HepG2 (cell line): ENCODE data around the gene KIAA1755. TPM values are rescaled to one million over a fixed set of nuclear protein-coding genes. Genes with fewer than 3 reads are reported as not detected.

Source experiments
- ATAC-seq: fragments of 200-7000 bp; cut with Tn5 transposase; 3 replicates; pipeline ENCODE4 v1.9.1; 2020; ENCODE audit warnings: mild to moderate bottlenecking, moderate library complexity
- BruUV-seq: library from RNA; stranded (reverse); fragments of 400-500 nt; replicated peaks from 2 replicates; lab custom pipeline; 2021; lab: Mats Ljungman, UMichigan
- CTCF ChIA-PET: fragments of 300-600 bp; formaldehyde crosslinking; extraction: SDS; loops from one replicate; lab custom pipeline; 2021; ENCODE audit warnings: low total read pairs, inconsistent platforms, low intra/inter-chr PET ratio; lab: Yijun Ruan, JAX
- POLR2A ChIA-PET: fragments of 350-600 bp; sonication (Branson Sonifier 250); formaldehyde crosslinking; loops from one replicate; lab custom pipeline; 2020; ENCODE audit warnings: antibody characterized with exemption, inconsistent platforms; lab: Yijun Ruan, JAX
- DNase-seq: peaks from one replicate; pipeline ENCODE4 v3.0.0-alpha.2; 2015; ENCODE audit warnings: low spot score
- FAIRE-seq: peaks from 3 replicates; lab custom pipeline; 2011; peaks lifted over from hg19 to GRCh38; lab: Jason Lieb, UNC
- H2AFZ ChIP-seq: one replicate; pipeline ENCODE4 v1.6.1; 2011; ENCODE audit warnings: low read length, inconsistent platforms
- H3K27ac ChIP-seq: fragments of 300-600 bp; 3 replicates; pipeline ENCODE4 v1.8.0; 2011; ENCODE audit warnings: mixed run types, mild to moderate bottlenecking, mixed read lengths, low read length, inconsistent platforms; ENCODE audit not compliant: insufficient read depth; ENCODE audit errors: extremely low read length
- H3K27me3 ChIP-seq, 2 experiments: fragments of 200-600 bp in 1 of 2; 2 replicates in 1 of 2; 3 replicates in 1 of 2; pipeline versions ENCODE4 v1.6.0 to v1.8.0; 2011; ENCODE audit warnings: low read length in 2 of 2, mild to moderate bottlenecking in 2 of 2, moderate library complexity in 2 of 2, inconsistent platforms in 1 of 2; ENCODE audit not compliant: insufficient read depth in 2 of 2, control insufficient read depth in 1 of 2
- H3K36me3 ChIP-seq, 2 experiments: fragments of 200-600 bp in 1 of 2; replicated peaks in 1 of 2; 2 replicates in 1 of 2; 3 replicates in 1 of 2; pipeline versions ENCODE4 v1.5.1 to v1.8.0; 2011; ENCODE audit warnings: low read length in 2 of 2, inconsistent platforms in 1 of 2; ENCODE audit not compliant: insufficient read depth in 2 of 2, control insufficient read depth in 1 of 2
- H3K4me1 ChIP-seq: 2 replicates; pipeline ENCODE4 v1.5.1; 2012; ENCODE audit warnings: low read length, inconsistent platforms; ENCODE audit not compliant: insufficient read depth
- H3K4me2 ChIP-seq: 2 replicates; pipeline ENCODE4 v1.6.0; 2011; ENCODE audit warnings: low read depth, low read length, inconsistent platforms
- H3K4me3 ChIP-seq, 3 experiments: fragments of 200-600 bp in 1 of 3; sonication (generic), shearing (Covaris generic) in 1 of 3; replicated peaks in 1 of 3; 2 replicates each; pipeline ENCODE4 v1.5.1; 2011 to 2016; ENCODE audit warnings: low read length in 3 of 3, inconsistent platforms in 2 of 3, low read depth in 2 of 3, mild to moderate bottlenecking in 2 of 3, control low read depth in 1 of 3, mixed read lengths in 1 of 3; ENCODE audit not compliant: insufficient read depth in 1 of 3
- H3K79me2 ChIP-seq: one replicate; pipeline ENCODE4 v1.6.1; 2011; ENCODE audit warnings: low read length, inconsistent platforms; ENCODE audit not compliant: insufficient read depth
- H3K9ac ChIP-seq: 2 replicates; pipeline ENCODE4 v1.6.0; 2011; ENCODE audit warnings: mild to moderate bottlenecking, low read depth, low read length, inconsistent platforms; ENCODE audit not compliant: insufficient read depth
- H3K9me3 ChIP-seq: 2 replicates; pipeline ENCODE4 v1.5.1; 2012; ENCODE audit warnings: mild to moderate bottlenecking, low read length
- H4K20me1 ChIP-seq: 2 replicates; pipeline ENCODE4 v1.6.0; 2011; ENCODE audit warnings: inconsistent platforms, mild to moderate bottlenecking, low read length, moderate library complexity; ENCODE audit not compliant: insufficient read depth
- ADNP ChIP-seq: sonication (generic); formaldehyde crosslinking; IDR thresholded peaks from 2 replicates; pipeline ENCODE4 v1.4.0; 2020; ENCODE audit warnings: missing genetic modification reagents
- BCL6 ChIP-seq: IDR thresholded peaks from 2 replicates; pipeline ENCODE4 v1.6.1; 2016; ENCODE audit warnings: missing genetic modification reagents, missing compliant biosample characterization
- DMAP1 ChIP-seq: IDR thresholded peaks from 2 replicates; pipeline ENCODE4 v1.6.1; 2016
- DPF2 ChIP-seq: sonication (generic); formaldehyde crosslinking; IDR thresholded peaks from 2 replicates; pipeline ENCODE4 v1.4.0; 2020; ENCODE audit warnings: mild to moderate bottlenecking, low read depth, missing genetic modification reagents, borderline replicate concordance
- HNRNPH1 ChIP-seq: fragments of 200-400 bp; formaldehyde crosslinking; optimal IDR thresholded peaks from 2 replicates; pipeline ENCODE3; 2017; ENCODE audit warnings: mild to moderate bottlenecking, low read depth, low read length
- HOXA7 ChIP-seq: sonication (generic); formaldehyde crosslinking; IDR thresholded peaks from 2 replicates; pipeline ENCODE4 v1.8.1; 2022; ENCODE audit warnings: mild to moderate bottlenecking, missing genetic modification reagents, moderate library complexity
- MED8 ChIP-seq: sonication (generic); formaldehyde crosslinking; IDR thresholded peaks from 2 replicates; pipeline ENCODE4 v1.8.1; 2023; ENCODE audit warnings: mild to moderate bottlenecking, missing genetic modification reagents; ENCODE audit not compliant: insufficient replicate concordance
- NFRKB ChIP-seq: fragments of 450-650 bp; IDR thresholded peaks from 2 replicates; pipeline ENCODE4 v1.6.1; 2017
- RBM22 ChIP-seq: fragments of 200-400 bp; formaldehyde crosslinking; optimal IDR thresholded peaks from 2 replicates; pipeline ENCODE3; 2017; ENCODE audit warnings: mild to moderate bottlenecking, low read length, moderate library complexity
- TAF1 ChIP-seq: sonication (generic); formaldehyde crosslinking; IDR thresholded peaks from 2 replicates; pipeline ENCODE4 v1.4.0; 2020; ENCODE audit warnings: missing genetic modification reagents
- XRCC5 ChIP-seq: fragments of 200-400 bp; formaldehyde crosslinking; optimal IDR thresholded peaks from 2 replicates; pipeline ENCODE3; 2017; ENCODE audit warnings: mild to moderate bottlenecking, low read length
- ZFX ChIP-seq: sonication (generic); formaldehyde crosslinking; IDR thresholded peaks from 2 replicates; pipeline ENCODE4 v1.4.0; 2020; ENCODE audit warnings: mild to moderate bottlenecking, low read depth, missing genetic modification reagents, moderate library complexity
- ZMAT5 ChIP-seq: sonication (generic); formaldehyde crosslinking; IDR thresholded peaks from 2 replicates; pipeline ENCODE4 v1.5.0; 2020; ENCODE audit warnings: mild to moderate bottlenecking, low read depth, missing genetic modification reagents, borderline replicate concordance
- ZNF350 ChIP-seq: sonication (generic); formaldehyde crosslinking; IDR thresholded peaks from 2 replicates; pipeline ENCODE4 v1.4.0; 2020; ENCODE audit warnings: mild to moderate bottlenecking, low read depth, missing genetic modification reagents, borderline replicate concordance
- ZNF557 ChIP-seq: sonication (generic); formaldehyde crosslinking; IDR thresholded peaks from 2 replicates; pipeline ENCODE4 v1.4.0; 2020; ENCODE audit warnings: missing genetic modification reagents
- ZNF614 ChIP-seq: IDR thresholded peaks from 2 replicates; pipeline ENCODE4 v1.6.1; 2018; ENCODE audit warnings: missing biosample characterization, missing genetic modification reagents, inconsistent platforms, borderline replicate concordance
- ZNF616 ChIP-seq: sonication (generic); formaldehyde crosslinking; IDR thresholded peaks from 2 replicates; pipeline ENCODE4 v1.5.0; 2020; ENCODE audit warnings: low read depth, mild to moderate bottlenecking, missing genetic modification reagents
- ZNF737 ChIP-seq: sonication (generic); formaldehyde crosslinking; IDR thresholded peaks from 2 replicates; pipeline ENCODE4 v1.5.0; 2020; ENCODE audit warnings: missing genetic modification reagents, mild to moderate bottlenecking, borderline replicate concordance
- WGBS: methylation state at CpG from one replicate; pipeline ENCODE4 v1.1.6; 2017; ENCODE audit warnings: low lambda C conversion rate; 5-methylcytosine and 5-hydroxymethylcytosine counted together
- in situ Hi-C: cut with HindIII; loops from 2 replicates; pipeline ENCODE4 v1.10.0; 2017; ENCODE audit warnings: low pct_unique_long_range_greater_than_20kb; ENCODE audit not compliant: extremely low pct_ligation_motif_present
- intact Hi-C: fragments of 100-400 bp; cut with micrococcal nuclease; formaldehyde crosslinking; loops from one replicate; pipeline ENCODE4 v1.10.0; 2022; ENCODE audit not compliant: unreplicated experiment
- polyA plus RNA-seq, 8 experiments: library from polyadenylated mRNA; depleted of rRNA in 3 of 8; stranded (reverse) in 7 of 8; unstranded in 1 of 8; fragments of >200 nt; fragmentation: Illumina TruSeq in 4 of 8; extraction: Trizol in 4 of 8; gene quantifications; 2 replicates each; pipeline versions ENCODE4 v1.2.1 to v1.2.3, GENCODE V29; 2011 to 2016; ENCODE audit warnings: low read depth in 4 of 8, missing spikeins in 1 of 8, mixed read lengths in 1 of 8; ENCODE audit not compliant: insufficient read depth in 1 of 8
- total RNA-seq, 5 experiments: library from RNA; depleted of rRNA; stranded (reverse); fragments of >200 nt; fragmentation: Illumina TruSeq; extraction: Trizol; gene quantifications; 2 replicates each; pipeline ENCODE4 v1.2.3, GENCODE V29; 2016; ENCODE audit warnings: low read depth in 1 of 5

KIAA1755 gene
- total and polyA plus RNA-seq, 2 of the 13 experiments (the other 11 are each of a cell fraction or from before 2014, with no cell fraction given): 0.04 TPM; not detected in 1

DNA sequence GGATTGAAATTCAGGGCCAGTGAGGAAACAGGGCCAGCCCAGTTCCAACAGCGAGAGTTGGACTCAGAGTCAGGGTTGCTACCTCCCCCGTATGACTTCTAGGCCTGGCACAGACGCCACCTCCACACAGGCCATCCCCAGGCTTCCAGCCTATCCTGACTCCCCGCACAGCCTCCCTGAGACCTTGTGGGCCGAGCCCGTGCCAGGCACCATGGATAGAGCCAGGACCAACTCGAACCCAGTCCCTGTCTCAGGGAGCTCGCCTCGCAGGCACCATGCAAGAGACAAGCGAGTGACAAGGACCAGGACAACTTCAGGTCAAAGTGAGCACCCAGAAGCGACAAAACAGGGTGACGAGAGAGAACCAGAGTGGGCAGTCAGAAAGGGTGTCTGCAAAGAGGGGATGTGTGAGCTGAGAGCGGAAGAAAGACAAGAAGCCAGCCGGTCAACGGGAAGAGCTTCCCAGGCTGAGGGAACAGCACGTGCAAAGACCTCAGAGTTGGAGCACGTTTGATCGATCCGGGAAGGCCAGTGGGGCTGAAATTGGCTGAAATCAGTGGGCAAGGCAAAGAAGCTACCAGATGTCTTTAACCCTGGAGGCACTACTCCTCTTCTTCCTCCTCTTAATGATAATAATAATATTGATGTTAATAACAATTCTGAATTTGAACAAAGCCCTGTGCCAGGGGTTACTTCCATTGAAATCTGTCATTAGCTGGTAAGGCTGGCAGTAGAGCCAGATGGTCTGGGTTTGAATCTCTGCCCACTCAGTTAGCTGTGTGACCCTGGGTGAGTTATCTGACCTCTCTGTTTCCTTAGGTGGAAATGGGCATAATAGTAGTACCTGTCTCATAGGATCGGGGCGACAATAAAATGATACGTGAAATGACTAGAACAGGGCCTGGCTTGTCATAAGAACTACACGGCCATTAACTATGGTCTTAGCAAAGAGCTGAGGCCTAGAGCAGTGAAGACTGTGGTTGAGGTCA is 45.0 kb downstream of the KIAA1755 start (continued):
- TF ChIP-seq ZNF350 (CRISPR knock-in tag): 0 out of 2 replicates have a peak, but pooled peaks have one; percentile 18
- TF ChIP-seq ZFX: 0 out of 2 replicates have a peak, but pooled peaks have one; percentile 11

DNA sequence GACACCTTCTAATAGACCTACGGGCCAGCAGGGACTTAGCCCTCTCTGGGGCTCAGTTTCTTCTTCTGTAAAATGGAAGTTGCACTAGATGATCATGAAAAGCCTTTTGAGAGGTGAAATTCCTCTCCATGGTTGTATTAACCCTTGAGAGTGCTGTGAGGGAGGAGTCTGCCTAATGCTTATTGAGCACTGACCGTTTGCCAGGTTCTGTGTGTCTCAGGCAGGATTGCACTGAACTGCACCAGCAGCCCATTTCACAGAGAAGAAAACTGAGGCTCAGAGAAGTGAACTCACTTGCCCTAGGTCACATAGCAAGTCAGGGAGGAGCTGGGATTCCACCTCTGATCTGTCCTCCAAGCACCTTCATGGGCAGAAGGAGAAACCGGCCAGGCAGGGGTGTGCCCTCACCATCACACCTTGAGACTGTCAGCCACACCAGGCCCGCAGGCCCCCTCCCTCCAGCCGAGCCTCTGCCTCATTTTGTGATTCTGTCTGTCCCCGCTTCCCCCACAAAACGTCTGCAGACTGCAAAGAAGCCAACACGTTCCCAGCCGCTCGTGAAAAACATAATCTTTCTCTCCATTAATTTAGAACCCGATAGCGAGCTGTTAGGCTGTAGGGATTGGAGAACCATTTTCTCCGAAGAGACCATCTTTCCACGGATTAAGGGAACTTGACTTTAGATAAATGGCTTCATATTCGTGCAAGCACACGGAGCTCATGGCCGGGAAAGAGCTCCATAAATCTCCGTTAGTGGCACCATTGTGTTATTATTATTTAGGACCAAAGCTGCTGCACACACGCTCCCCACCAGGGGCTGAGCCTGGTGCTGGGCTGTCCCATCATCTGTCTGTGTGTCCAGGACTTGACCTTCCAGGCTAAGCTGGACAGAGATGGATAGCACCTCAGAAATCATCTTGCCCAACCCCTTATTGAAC is 46.0 kb downstream of the KIAA1755 start:
- H3K4me3 ChIP-seq: no peak overlapping the region
- H3K27me3 ChIP-seq: peaks cover 9 to 45% of the 10 kb centered on the region in 2 experiments; a peak in 4 of 5 replicates
- peak; percentile 71 for ATAC-seq
- H3K9ac ChIP-seq: no peak overlapping the region
- H2AFZ ChIP-seq: no peak overlapping the region
- no peaks in the 10 kb centered on the region for H3K9me3 ChIP-seq
- no peaks in the 10 kb centered on the region for H3K79me2 ChIP-seq
- WGBS: 31% methylated on average over 19 of the region's 19 CpGs
- no peak for DNase-seq
- CTCF ChIA-PET: no interaction called here
- FAIRE-seq: peak; percentile 36
- POLR2A ChIA-PET: no interaction called here
- no peak overlapping the region for H3K4me2 ChIP-seq
- no peak overlapping the region for H3K27ac ChIP-seq
- BruUV-seq: no TSS peak
- peaks cover 10% of the 10 kb centered on the region; the same call in 1 of the 2 replicates for H3K4me1 ChIP-seq
- in situ Hi-C loops: loop anchor here (25.0 kb wide), 1 partner anchor 652 kb away; no protein-coding TSS in a partner anchor
- H3K36me3 ChIP-seq: no peaks in the 10 kb centered on the region
- H4K20me1 ChIP-seq: no peaks in the 10 kb centered on the region
- intact Hi-C loops: no loop called here
- TF ChIP-seq BCL6 (CRISPR knock-in tag) (no peak), DPF2 (no peak), MED8 (no peak), ZNF737 (CRISPR knock-in tag) (no peak), ZNF557 (CRISPR knock-in tag) (no peak), TAF1 (CRISPR knock-in tag) (no peak), HNRNPH1 (no peak), ZNF616 (CRISPR knock-in tag) (no peak), ADNP (CRISPR knock-in tag) (0 out of 2 replicates have a peak, but pooled peaks have one; percentile 13), ZNF614 (CRISPR knock-in tag) (no peak), DMAP1 (CRISPR knock-in tag) (no peak), ZMAT5 (no peak), RBM22 (no peak), HOXA7 (CRISPR knock-in tag) (no peak), NFRKB (no peak), XRCC5 (peak; percentile 30)
